GM13976 (cell line): Measurements from ENCODE around the gene GPR31.

ENCODE experiments used
- DNase-seq: peaks from one replicate; pipeline ENCODE4 v3.0.0; 2012; ENCODE audit warnings: low spot score
- CTCF ChIP-seq: IDR thresholded peaks from 2 replicates; pipeline ENCODE4 v1.5.1; 2012; ENCODE audit warnings: borderline replicate concordance, mild to moderate bottlenecking; ENCODE audit not compliant: insufficient read depth; ENCODE audit errors: extremely low read depth, missing control alignments, control extremely low read depth
- in situ Hi-C: fragments of 300-500 bp; cut with MboI; formaldehyde crosslinking; loops from one replicate; pipeline ENCODE4 v1.12.0; 2022; ENCODE audit warnings: low sequenced_read_pairs, mixed read lengths, inconsistent platforms; ENCODE audit not compliant: unreplicated experiment

Gene GPR31

GRCh38 chr6:167107787-167108186 lies 50.0 kb downstream of the GPR31 start:
- in situ Hi-C loops: no loop called here
- TF ChIP-seq CTCF: no peak
- no peak for DNase-seq

- in situ Hi-C loops: no loop called here
- TF ChIP-seq CTCF: no peak
- DNase-seq: no peak
Measured at GRCh38 chr6:167106406-167106805, 51.4 kb downstream of the GPR31 start.
